Inflammatory macrophage treated with lipopolysaccharide for 1 hour (primary cell): ENCODE measurements around the gene MLC1.

Source experiments
- DNase-seq, 2 donors: peaks; one replicate each; pipeline ENCODE4 v3.0.0-alpha.2; 2020 to 2022

Gene MLC1

DNA sequence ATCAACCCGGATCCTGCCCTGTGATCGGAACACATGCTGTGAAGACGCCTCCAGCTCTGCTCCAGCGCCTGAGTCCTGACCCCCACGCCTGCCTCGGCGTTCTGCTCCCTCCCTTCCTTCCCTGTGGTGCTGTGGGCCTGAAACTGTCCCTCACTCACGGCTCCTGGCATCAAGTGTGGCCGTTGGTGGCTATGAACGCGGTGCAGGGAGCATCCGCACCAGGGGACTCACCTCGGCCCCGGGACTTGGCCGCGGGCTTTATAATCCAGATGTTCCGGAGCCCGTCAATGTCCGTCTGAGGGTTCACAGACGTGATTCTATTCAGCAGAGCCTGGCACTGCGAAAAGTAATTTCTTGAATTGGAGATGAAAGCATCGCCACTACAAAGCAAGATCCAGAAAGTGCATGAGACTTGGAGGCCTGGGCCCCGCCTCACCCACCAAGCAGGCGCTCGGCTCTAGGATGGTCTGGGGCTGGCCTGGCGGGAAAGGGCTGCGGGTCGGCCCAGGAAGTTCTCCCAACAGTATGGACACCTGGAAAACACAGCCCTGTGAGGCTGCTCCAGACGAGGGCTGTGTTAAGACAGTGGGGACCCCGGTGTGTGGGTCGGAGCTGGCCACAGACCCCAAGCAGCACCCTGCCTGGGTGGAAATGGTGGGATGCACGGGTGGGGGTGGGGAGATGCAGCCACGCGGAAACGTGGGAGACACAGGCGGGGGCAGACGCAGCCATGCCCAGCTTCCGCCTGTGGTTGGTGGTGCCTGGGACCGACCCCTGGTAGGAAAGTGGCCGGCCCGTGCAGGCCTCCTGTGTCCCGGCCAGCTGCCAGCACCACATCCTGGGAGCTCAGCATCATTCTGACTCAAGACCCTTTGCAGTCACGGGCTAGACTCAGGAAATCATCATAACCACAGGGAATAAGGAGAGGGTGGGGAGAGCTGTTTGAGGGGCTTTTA is 50.8 kb downstream of the MLC1 start:
- DNase-seq: no peak

- DNase-seq: no peak
Measured at GRCh38 chr22:50032941-50033601, 52.2 kb downstream of the MLC1 start.

DNA sequence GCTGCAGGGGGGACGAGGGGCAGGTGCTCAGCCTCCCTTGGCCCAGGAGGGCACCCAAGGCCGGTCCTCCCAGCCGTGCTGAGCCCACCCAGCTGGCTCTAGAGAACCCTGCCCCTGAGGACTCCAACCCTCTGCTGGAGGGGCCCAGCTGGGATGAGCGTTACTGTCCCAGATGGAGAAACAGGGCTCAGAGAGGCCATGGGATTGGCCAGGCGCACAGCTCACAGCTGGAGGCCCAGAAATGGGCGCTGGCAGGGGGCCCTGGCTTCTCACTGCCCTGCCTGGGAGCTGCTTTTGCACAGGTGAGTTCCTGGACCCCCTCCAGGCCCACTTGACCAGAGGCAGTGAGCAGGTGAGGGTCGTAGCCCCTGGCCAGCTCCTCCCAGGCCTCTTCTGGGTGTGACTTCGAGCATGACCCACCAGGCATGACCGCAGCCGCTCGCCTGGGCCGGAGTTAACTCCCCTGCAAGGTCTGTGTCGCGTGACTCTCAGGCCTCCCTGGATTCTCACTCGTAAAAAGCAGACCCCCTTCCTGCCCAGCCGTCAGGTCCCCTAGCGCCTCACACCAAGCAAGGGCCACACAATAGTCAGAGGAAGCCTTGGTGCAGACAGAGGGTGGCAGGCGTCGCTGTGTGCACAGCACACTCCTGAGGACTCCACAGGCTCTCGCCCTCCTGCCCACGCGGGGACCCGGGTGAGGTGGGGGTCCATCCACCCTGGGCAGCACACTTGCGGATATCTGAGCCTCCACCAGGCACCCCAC is 52.9 kb downstream of the MLC1 start:
- DNase-seq: no peak

- no peak for DNase-seq
Measured at GRCh38 chr22:50031189-50032091, 53.8 kb downstream of the MLC1 start.

DNA sequence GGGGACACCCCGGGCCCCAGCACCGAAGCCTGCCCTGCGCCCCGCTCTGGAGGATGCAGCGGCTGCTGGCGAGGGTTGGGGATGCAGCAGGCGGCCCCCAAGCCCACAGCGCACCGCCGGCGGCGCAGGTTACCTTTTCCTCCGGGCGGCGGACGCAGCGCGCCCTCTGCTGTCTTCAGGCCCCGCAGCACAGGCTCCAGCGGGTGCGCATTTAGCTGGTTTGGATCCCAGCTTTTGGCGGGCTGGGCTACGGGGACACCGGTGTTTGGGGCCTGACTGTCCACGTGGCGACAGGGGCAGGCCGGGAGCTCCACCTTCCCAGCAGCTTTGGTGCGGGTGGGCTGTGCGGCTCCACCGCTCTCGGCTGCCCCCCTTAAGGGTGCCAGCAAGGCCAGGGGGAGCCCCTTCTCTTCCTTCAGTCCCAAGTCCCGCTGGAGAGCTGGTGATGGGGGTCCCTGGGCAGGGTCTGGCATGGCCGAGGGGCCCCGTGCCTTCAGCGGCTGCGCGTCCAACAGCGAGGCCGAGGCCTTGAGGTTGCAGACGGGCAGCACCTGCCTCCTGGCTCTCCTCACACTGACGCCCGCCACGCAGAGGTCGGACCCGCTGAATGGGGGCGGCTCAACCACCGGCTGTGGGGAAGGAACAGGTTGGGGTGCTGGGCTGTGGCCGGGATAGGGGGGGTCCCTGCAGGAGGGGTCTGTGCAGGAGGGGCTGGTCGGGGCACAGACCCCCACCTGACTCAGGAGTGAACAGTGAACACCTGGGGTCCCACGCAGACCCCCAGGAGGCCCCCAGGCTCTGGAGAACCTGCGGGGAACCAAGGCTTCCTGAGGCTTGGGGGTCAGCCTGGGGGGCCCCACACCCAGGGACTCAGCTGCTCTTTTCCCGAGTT is 54.7 kb downstream of the MLC1 start:
- DNase-seq: peak; percentile 51 to 80

- peak; percentile 15 to 30 for DNase-seq
Measured at GRCh38 chr22:50027639-50028537, 57.3 kb downstream of the MLC1 start.

DNA sequence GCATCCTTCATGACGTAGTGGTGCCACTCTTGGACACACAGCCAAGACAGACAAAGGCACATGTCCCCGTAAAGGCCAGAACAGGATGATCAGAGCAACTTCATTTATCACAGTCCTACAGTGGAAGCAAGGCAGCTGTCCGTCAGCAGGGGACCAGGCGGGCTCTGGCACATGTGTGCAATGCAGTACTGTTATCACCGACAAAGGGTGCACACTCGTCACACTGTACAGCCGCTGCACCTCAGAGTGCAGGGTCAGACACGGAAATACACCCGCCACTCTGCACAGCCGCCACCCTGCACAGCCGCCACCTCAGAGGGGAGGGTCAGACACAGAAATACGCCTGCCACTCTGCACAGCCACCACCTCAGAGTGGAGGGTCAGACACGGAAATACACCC is 59.2 kb downstream of the MLC1 start:
- no peak for DNase-seq

DNA sequence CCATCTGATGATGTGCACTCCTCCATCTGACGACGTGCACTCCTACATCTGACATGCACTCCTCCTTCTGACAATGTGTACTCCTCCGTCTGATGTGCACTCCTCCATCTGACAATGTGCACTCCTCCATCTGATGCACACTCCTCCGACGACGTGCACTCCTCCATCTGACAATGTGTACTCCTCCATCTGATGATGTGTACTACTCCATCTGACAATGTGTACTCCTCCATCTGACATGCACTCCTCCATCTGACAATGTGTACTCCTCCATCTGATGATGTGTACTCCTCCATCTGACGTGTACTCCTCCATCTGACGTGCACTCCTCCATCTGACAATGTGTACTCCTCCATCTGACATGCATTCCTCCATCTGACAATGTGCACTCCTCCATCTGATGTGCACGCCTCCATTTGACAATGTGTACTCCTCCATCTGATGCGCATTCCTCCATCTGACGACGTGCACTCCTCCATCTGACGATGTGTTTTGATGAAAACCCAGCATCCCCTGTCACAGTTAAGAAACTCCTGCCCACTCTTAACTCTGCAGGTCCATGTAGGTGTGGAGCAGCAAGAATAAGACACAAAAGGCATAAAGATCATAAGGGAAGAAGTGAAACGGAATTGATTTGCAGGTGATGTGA is 62.9 kb downstream of the MLC1 start:
- no peak for DNase-seq

DNA sequence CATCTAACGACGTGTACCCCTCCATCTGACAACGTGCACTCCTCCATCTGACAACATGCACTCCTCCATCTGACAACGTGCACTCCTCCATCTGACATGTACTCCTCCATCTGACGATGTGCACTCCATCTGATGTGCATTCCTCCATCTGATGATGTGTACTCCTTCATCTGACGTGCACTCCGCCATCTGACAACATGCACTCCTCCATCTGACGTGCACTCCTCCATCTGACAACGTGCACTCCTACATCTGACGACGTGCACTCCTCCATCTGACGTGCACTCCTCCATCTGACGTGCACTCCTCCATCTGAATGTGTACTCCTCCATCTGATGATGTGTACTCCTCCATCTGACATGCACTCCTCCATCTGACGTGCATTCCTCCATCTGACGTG is 64.6 kb downstream of the MLC1 start:
- no peak for DNase-seq

DNA sequence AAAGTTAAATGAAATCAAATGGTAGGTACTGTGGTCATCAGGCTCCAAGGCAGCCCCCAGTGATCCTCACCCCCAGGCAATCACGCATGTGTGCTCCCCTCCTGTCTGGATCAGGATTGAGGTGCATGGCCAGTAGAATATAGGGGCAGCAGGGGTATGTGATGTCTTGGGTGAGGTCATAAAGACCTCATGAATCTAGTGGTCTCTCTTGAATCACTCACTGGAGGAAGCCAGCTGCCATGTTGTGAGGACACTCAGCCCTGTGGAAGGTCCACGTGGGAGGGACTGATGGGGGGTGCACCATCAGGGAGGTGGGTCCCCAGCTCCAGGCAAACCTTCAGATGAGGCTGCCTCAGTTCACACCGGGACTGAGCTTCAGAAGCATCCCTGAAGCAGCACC is 65.9 kb downstream of the MLC1 start:
- no peak for DNase-seq

DNA sequence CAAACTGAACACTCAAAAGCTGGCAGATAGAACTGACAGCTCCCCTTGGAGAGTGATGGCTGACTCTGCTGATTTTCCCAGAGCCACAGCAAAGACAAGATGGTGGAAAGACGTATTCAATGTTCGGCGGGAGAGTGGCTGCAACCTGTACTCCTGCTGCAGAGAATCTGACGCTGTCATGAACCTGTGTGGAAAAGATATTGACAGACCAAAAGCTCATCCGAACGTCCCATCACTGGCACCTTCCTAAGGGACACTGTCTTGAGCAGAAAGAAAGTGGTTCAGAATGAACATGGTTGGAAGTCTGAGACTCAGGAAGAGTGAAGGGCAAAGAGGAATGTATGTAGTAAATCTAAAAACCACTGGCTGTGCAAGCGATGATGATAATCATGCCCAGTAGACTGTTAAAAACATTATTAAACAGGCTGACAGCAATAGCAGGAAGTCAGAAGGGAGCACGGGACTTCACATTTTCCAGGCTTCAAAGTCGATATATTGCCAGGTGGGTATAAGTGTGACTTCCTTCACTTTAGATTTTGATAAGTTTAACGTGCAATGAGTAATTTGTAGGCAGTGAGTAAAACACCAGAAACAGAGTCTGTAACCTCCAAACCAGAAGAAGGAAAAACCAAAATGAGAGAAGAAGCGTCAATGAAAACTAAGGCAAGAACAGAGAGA is 66.5 kb downstream of the MLC1 start:
- DNase-seq: no peak

GRCh38 chr22:50017701-50018224 is 67.5 kb downstream of the MLC1 start:
- DNase-seq: no peak

- DNase-seq: peak; percentile 67 to 80
Measured at GRCh38 chr22:50016988-50017700, 68.1 kb downstream of the MLC1 start.

GRCh38 chr22:50016308-50016987 is 68.8 kb downstream of the MLC1 start:
- DNase-seq: no peak

- no peak for DNase-seq
Measured at GRCh38 chr22:50015451-50016307, 69.5 kb downstream of the MLC1 start.

GRCh38 chr22:50014655-50015401 is 70.4 kb downstream of the MLC1 start:
- no peak for DNase-seq
